RWPE2 (cell line): ENCODE results near the gene BMP6.

Experiments
- ATAC-seq: fragments of 200-7000 bp; cut with Tn5 transposase; 3 replicates; pipeline ENCODE4 v1.9.1; 2021; ENCODE audit warnings: low read depth
- DNase-seq: peaks from one replicate; pipeline ENCODE4 v3.0.0-alpha.2; 2020; ENCODE audit warnings: low spot score
- H3K27ac ChIP-seq: fragments of 450-650 bp; 2 replicates; pipeline ENCODE4 v1.5.1; 2017; ENCODE audit warnings: mild to moderate bottlenecking; ENCODE audit not compliant: poor library complexity, severe bottlenecking
- H3K27me3 ChIP-seq: fragments of 250-450 bp; sonication (Bioruptor Pico); 2 replicates; pipeline ENCODE4 v1.5.1; 2021; ENCODE audit warnings: mild to moderate bottlenecking, moderate library complexity; ENCODE audit not compliant: insufficient read depth, poor library complexity, severe bottlenecking
- H3K36me3 ChIP-seq: fragments of 250-450 bp; sonication (Bioruptor Pico); 2 replicates; pipeline ENCODE4 v1.5.1; 2020; ENCODE audit warnings: low read depth, mild to moderate bottlenecking, moderate library complexity
- H3K4me1 ChIP-seq: fragments of 250-450 bp; sonication (Bioruptor Pico); 2 replicates; pipeline ENCODE4 v1.5.1; 2021; ENCODE audit warnings: mild to moderate bottlenecking, moderate library complexity; ENCODE audit not compliant: insufficient read depth, poor library complexity, severe bottlenecking
- H3K4me3 ChIP-seq: fragments of 250-450 bp; sonication (Bioruptor Pico); 2 replicates; pipeline ENCODE4 v1.5.1; 2021; ENCODE audit warnings: mild to moderate bottlenecking, moderate library complexity; ENCODE audit not compliant: severe bottlenecking
- H3K9me3 ChIP-seq: fragments of 250-450 bp; sonication (Bioruptor Pico); 2 replicates; pipeline ENCODE4 v1.5.1; 2021; ENCODE audit warnings: mild to moderate bottlenecking, moderate library complexity; ENCODE audit not compliant: severe bottlenecking
- CTCF ChIP-seq: fragments of 450-650 bp; IDR thresholded peaks from one replicate; pipeline ENCODE4 v1.5.1; 2017; ENCODE audit warnings: mild to moderate bottlenecking, moderate library complexity; ENCODE audit not compliant: poor library complexity, severe bottlenecking

Gene BMP6

GRCh38 chr6:7907159-7907558 is 181.3 kb downstream of the BMP6 start:
- ATAC-seq (no peak), DNase-seq (no peak)
- H3K36me3 ChIP-seq: peaks cover 50% of the 10 kb centered on the region
- no peaks in the 10 kb centered on the region for H3K27me3 ChIP-seq
- peaks cover 6% of the 10 kb centered on the region for H3K4me1 ChIP-seq
- no peaks in the 10 kb centered on the region for H3K9me3 ChIP-seq
- no peak overlapping the region for H3K4me3 ChIP-seq
- no peak overlapping the region for H3K27ac ChIP-seq
- TF ChIP-seq CTCF: no peak

- peak overlapping the region; percentile 57 for H3K27ac ChIP-seq
- H3K27me3 ChIP-seq: no peaks in the 10 kb centered on the region
- peaks cover 6% of the 10 kb centered on the region for H3K4me1 ChIP-seq
- ATAC-seq: peak; percentile 63
- H3K9me3 ChIP-seq: no peaks in the 10 kb centered on the region
- no peak for TF ChIP-seq CTCF
- H3K4me3 ChIP-seq: peak overlapping the region; percentile 100
- peak; percentile 71 for DNase-seq
- H3K36me3 ChIP-seq: peaks cover 25% of the 10 kb centered on the region
These were observed 183.7 kb downstream of the BMP6 start for GRCh38 chr6:7909323-7910276.

GRCh38 chr6:7910298-7910653 is 184.4 kb downstream of the BMP6 start:
- H3K4me3 ChIP-seq: peak overlapping the region; percentile 100
- H3K4me1 ChIP-seq: peaks cover 6% of the 10 kb centered on the region
- TF ChIP-seq CTCF: no peak
- H3K9me3 ChIP-seq: no peaks in the 10 kb centered on the region
- H3K36me3 ChIP-seq: peaks cover 19% of the 10 kb centered on the region
- DNase-seq: no peak
- no peaks in the 10 kb centered on the region for H3K27me3 ChIP-seq
- no peak; the same call in 1 of the 3 replicates for ATAC-seq
- H3K27ac ChIP-seq: peak overlapping the region; percentile 57

GRCh38 chr6:7910654-7911344 is 184.9 kb downstream of the BMP6 start, which contains the start of gene TXNDC5:
Gene TXNDC5 (minus strand): TSS chr6:7910788. CDS start chr6:7910776, 12 bp downstream.
- H3K9me3 ChIP-seq: no peaks in the 10 kb centered on the region
- H3K27me3 ChIP-seq: no peaks in the 10 kb centered on the region
- peak; percentile 74 for ATAC-seq
- peaks cover 14% of the 10 kb centered on the region for H3K36me3 ChIP-seq
- H3K4me1 ChIP-seq: peaks cover 6% of the 10 kb centered on the region
- peak within 1 kb of the TSS; percentile 57 for H3K27ac ChIP-seq
- peak; percentile 9 for TF ChIP-seq CTCF
- peak; percentile 67 for DNase-seq
- H3K4me3 ChIP-seq: peak within 1 kb of the TSS; percentile 100
